B cell (primary cell): ENCODE data around the gene CERS6. TPM values are rescaled to one million over a fixed set of nuclear protein-coding genes. Genes with fewer than 3 reads are reported as not detected.

Experiments
- ATAC-seq: fragments of 200-7000 bp; cut with Tn5 transposase; one replicate; pipeline ENCODE4 v1.10.0; 2021; ENCODE audit warnings: low read depth, mild to moderate bottlenecking, moderate number of reproducible peaks, moderate library complexity
- CTCF ChIA-PET: fragments of 350-600 bp; sonication (Branson Sonifier 250); formaldehyde crosslinking; loops from one replicate; lab custom pipeline; 2021; ENCODE audit warnings: antibody characterized with exemption, inconsistent platforms; lab: Charles Lee
- POLR2A ChIA-PET: fragments of 350-600 bp; sonication (Branson Sonifier 250); formaldehyde crosslinking; loops from one replicate; lab custom pipeline; 2021; ENCODE audit warnings: antibody characterized with exemption; lab: Charles Lee
- DNase-seq: peaks from one replicate; pipeline ENCODE4 v3.0.0; 2013
- H2AFZ ChIP-seq: 2 replicates; pipeline ENCODE4 v1.6.1; 2012; ENCODE audit warnings: mild to moderate bottlenecking, low read depth, low read length; ENCODE audit not compliant: insufficient read depth, poor library complexity, severe bottlenecking
- H3K27ac ChIP-seq, 2 donors: 1 replicate in 1 of 2; 2 replicates in 1 of 2; pipeline ENCODE4 v1.5.1; 2012 to 2013; ENCODE audit warnings: low read length in 2 of 2, mild to moderate bottlenecking in 2 of 2, moderate library complexity in 1 of 2
- H3K27me3 ChIP-seq, 4 experiments: fragments of 200-600 bp in 1 of 4; sonication (generic) in 1 of 4; replicated peaks in 1 of 4; 1 replicate in 2 of 4; 2 replicates in 2 of 4; pipeline versions ENCODE4 v1.6.1 to v1.7.0; 2013 to 2016; ENCODE audit warnings: low read length in 3 of 4, mild to moderate bottlenecking in 2 of 4, mixed read lengths in 1 of 4, moderate library complexity in 1 of 4; ENCODE audit not compliant: insufficient read depth in 4 of 4, control insufficient read depth in 3 of 4; ENCODE audit errors: control extremely low read depth in 1 of 4
- H3K36me3 ChIP-seq, 2 experiments: replicated peaks in 1 of 2; 1 replicate in 1 of 2; 2 replicates in 1 of 2; pipeline versions ENCODE4 v1.6.1 to v1.7.1; 2013; ENCODE audit warnings: low read length in 1 of 2; ENCODE audit not compliant: insufficient read depth in 2 of 2, control insufficient read depth in 1 of 2; ENCODE audit errors: control extremely low read depth in 1 of 2, extremely low read depth in 1 of 2
- H3K4me1 ChIP-seq, 2 donors: fragments of 200-600 bp in 1 of 2; sonication (generic) in 1 of 2; 1 replicate in 1 of 2; 2 replicates in 1 of 2; pipeline versions ENCODE4 v1.5.1 to v1.6.1; 2013 to 2017; ENCODE audit warnings: low read length in 2 of 2; ENCODE audit not compliant: control insufficient read depth in 2 of 2, insufficient read depth in 2 of 2
- H3K4me2 ChIP-seq: replicated peaks from 2 replicates; pipeline ENCODE3; 2012; ENCODE audit warnings: mild to moderate bottlenecking, low read depth, low read length; ENCODE audit not compliant: poor library complexity, severe bottlenecking
- H3K4me3 ChIP-seq, 5 experiments: fragments of 200-600 bp in 1 of 5; sonication (generic) in 1 of 5; 1 replicate in 3 of 5; 2 replicates in 2 of 5; pipeline versions ENCODE4 v1.5.1 to v1.7.0; 2011 to 2016; ENCODE audit warnings: low read length in 4 of 5, mild to moderate bottlenecking in 4 of 5, low read depth in 2 of 5, control low read depth in 1 of 5, moderate library complexity in 1 of 5; ENCODE audit not compliant: insufficient read depth in 1 of 5; ENCODE audit errors: control extremely low read depth in 1 of 5, extremely low read depth in 1 of 5
- H3K79me2 ChIP-seq: fragments of 200-600 bp; sonication (generic); one replicate; pipeline ENCODE4 v1.6.0; 2016; ENCODE audit warnings: low read length; ENCODE audit not compliant: control insufficient read depth, insufficient read depth
- H3K9ac ChIP-seq: fragments of 200-600 bp; sonication (generic); 2 replicates; pipeline ENCODE4 v1.6.1; 2017; ENCODE audit warnings: mild to moderate bottlenecking, low read length, moderate library complexity
- H3K9me3 ChIP-seq, 3 donors: one replicate each; pipeline versions ENCODE4 v1.6.1 to v1.7.1; 2013; ENCODE audit warnings: low read length in 2 of 3; ENCODE audit not compliant: control insufficient read depth in 2 of 3, insufficient read depth in 1 of 3; ENCODE audit errors: control extremely low read depth in 1 of 3
- H4K20me1 ChIP-seq: 2 replicates; pipeline ENCODE4 v1.6.0; 2012; ENCODE audit warnings: mild to moderate bottlenecking, low read length; ENCODE audit not compliant: insufficient read depth, control insufficient read depth, poor library complexity, severe bottlenecking
- H3K27ac Mint-ChIP-seq: one replicate; pipeline ENCODE4 v1.8.0; 2021; ENCODE audit warnings: mixed read lengths
- H3K27me3 Mint-ChIP-seq: one replicate; pipeline ENCODE4 v1.8.0; 2021; ENCODE audit warnings: mixed read lengths
- H3K4me1 Mint-ChIP-seq: one replicate; pipeline ENCODE4 v1.8.0; 2021; ENCODE audit warnings: mixed read lengths
- H3K4me3 Mint-ChIP-seq: one replicate; pipeline ENCODE4 v1.8.0; 2021; ENCODE audit warnings: mixed read lengths
- H3K9me3 Mint-ChIP-seq: one replicate; pipeline ENCODE4 v1.8.0; 2022; ENCODE audit warnings: mixed read lengths; ENCODE audit not compliant: insufficient read depth
- EZH2 ChIP-seq: IDR thresholded peaks from 2 replicates; pipeline ENCODE4 v1.6.1; 2012; ENCODE audit warnings: borderline replicate concordance, low read depth, mild to moderate bottlenecking, moderate library complexity, low read length; ENCODE audit not compliant: insufficient read depth, poor library complexity, severe bottlenecking
- WGBS: methylation state at CpG from one replicate; pipeline ENCODE4 v1.1.5; 2013; ENCODE audit warnings: missing lambda C conversion rate; ENCODE audit not compliant: insufficient coverage; 5-methylcytosine and 5-hydroxymethylcytosine counted together
- intact Hi-C: fragments of 100-400 bp; cut with micrococcal nuclease; formaldehyde crosslinking; loops from one replicate; pipeline ENCODE4 v1.10.0; 2022
- polyA plus RNA-seq: library from polyadenylated mRNA; depleted of rRNA; stranded (reverse); fragments of >200 nt; gene quantifications from 2 replicates; pipeline ENCODE4 v1.2.3, GENCODE V29; 2012
- total RNA-seq, 2 donors: library from RNA; stranded (reverse); fragments of 120-200 nt in 1 of 2; gene quantifications; 1 replicate in 1 of 2; 2 replicates in 1 of 2; pipeline versions ENCODE4 v1.2.3 to v1.2.4, GENCODE V29; 2013 to 2022
- TF ChIP-seq, protein P1 (sequence below): fragments of 200-600 bp; IDR thresholded peaks from one replicate; pipeline ENCODE4 v1.8.0; 2022; ENCODE audit warnings: antibody characterized with exemption, mild to moderate bottlenecking

CERS6 gene
- total and polyA plus RNA-seq, 2 donors (not counting 1 experiment from before 2014, with no cell fraction given) = 2.2 to 5.5 TPM

DNA sequence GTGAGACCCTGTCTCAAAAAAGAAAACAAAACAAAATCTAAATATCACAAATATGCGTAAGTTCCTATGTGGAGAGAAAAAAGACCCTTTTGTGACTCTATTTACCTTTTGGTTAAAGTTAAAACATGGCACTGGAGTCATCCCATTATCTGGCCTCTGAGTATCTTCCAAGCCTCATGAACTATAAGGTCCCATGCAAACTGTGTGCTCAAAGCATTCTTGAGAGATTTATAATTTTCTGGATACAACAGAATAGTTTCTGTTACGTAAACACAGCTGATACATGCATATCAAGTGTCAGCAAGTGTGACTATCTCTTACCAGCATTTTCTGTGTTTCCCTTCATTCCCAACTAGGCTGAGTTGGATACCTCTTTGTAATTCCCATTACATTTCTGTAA is 337.5 kb downstream of the CERS6 start:
- intact Hi-C loops = no loop called here
- peaks cover 4% of the 10 kb centered on the region for H3K27me3 Mint-ChIP-seq
- Histone ChIP-seq H3K9me3 (no peaks in the 10 kb centered on the region), H3K36me3 (no peaks in the 10 kb centered on the region), H4K20me1 (no peaks in the 10 kb centered on the region), H3K27ac (no peak overlapping the region), H3K4me3 (no peak overlapping the region), H3K4me1 (no peaks in the 10 kb centered on the region), H2AFZ (no peak overlapping the region), H3K9ac (no peak overlapping the region), H3K4me2 (no peak overlapping the region), H3K79me2 (no peaks in the 10 kb centered on the region), H3K27me3 (no peaks in the 10 kb centered on the region)
- ChIA-PET CTCF (no interaction called here), POLR2A (no interaction called here)
- TF ChIP-seq EZH2 = no peak
- TF ChIP-seq, protein P1, sequence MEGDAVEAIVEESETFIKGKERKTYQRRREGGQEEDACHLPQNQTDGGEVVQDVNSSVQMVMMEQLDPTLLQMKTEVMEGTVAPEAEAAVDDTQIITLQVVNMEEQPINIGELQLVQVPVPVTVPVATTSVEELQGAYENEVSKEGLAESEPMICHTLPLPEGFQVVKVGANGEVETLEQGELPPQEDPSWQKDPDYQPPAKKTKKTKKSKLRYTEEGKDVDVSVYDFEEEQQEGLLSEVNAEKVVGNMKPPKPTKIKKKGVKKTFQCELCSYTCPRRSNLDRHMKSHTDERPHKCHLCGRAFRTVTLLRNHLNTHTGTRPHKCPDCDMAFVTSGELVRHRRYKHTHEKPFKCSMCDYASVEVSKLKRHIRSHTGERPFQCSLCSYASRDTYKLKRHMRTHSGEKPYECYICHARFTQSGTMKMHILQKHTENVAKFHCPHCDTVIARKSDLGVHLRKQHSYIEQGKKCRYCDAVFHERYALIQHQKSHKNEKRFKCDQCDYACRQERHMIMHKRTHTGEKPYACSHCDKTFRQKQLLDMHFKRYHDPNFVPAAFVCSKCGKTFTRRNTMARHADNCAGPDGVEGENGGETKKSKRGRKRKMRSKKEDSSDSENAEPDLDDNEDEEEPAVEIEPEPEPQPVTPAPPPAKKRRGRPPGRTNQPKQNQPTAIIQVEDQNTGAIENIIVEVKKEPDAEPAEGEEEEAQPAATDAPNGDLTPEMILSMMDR = no peak
- ATAC-seq = no peak
- no peaks in the 10 kb centered on the region for H3K4me1 Mint-ChIP-seq
- no peaks in the 10 kb centered on the region for H3K9me3 Mint-ChIP-seq
- H3K4me3 Mint-ChIP-seq = no peak overlapping the region
- no peak overlapping the region for H3K27ac Mint-ChIP-seq
- DNase-seq = no peak
- no CpG with 5 or more reads among the region's 2 CpGs for WGBS

DNA sequence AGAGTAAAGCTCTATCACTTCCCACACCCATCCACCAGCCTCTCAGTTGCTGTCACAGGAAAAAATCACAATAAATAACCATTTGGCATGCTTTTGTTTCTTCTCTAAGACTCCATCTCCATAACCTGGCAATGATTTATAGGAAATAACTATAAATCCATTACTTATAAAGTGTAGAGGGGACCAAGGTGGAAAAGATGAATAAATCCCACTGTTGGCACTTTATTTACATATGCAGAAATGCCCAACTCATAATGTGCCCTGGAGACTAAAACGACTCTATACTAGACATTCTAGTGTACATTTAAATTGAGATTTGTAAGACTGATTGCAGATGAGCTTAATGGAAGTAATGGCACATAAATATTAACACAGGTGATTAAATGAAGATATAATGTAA is 338.9 kb downstream of the CERS6 start:
- Mint-ChIP-seq H3K4me3 (no peak overlapping the region), H3K27me3 (peaks cover 5% of the 10 kb centered on the region), H3K27ac (no peak overlapping the region), H3K4me1 (no peaks in the 10 kb centered on the region), H3K9me3 (no peaks in the 10 kb centered on the region)
- no peak overlapping the region for H3K27ac ChIP-seq
- H4K20me1 ChIP-seq = no peaks in the 10 kb centered on the region
- H2AFZ ChIP-seq = no peak overlapping the region
- WGBS = no CpG with 5 or more reads among the region's 1 CpG
- ChIA-PET POLR2A (no interaction called here), CTCF (interaction anchor here (0.6 kb wide), 1 partner anchor 162 kb away, joined by 3 read pairs; no protein-coding TSS in a partner anchor)
- H3K4me2 ChIP-seq = no peak overlapping the region
- no peaks in the 10 kb centered on the region for H3K9me3 ChIP-seq
- no peaks in the 10 kb centered on the region for H3K4me1 ChIP-seq
- TF ChIP-seq, protein P1 = no peak
- TF ChIP-seq EZH2 = no peak
- no peaks in the 10 kb centered on the region for H3K36me3 ChIP-seq
- DNase-seq (no peak), ATAC-seq (no peak)
- no peak overlapping the region for H3K4me3 ChIP-seq
- H3K27me3 ChIP-seq = no peaks in the 10 kb centered on the region
- no peak overlapping the region for H3K9ac ChIP-seq
- intact Hi-C loops = no loop called here
- H3K79me2 ChIP-seq = no peaks in the 10 kb centered on the region
